CD4-positive, alpha-beta T cell (primary cell): ENCODE measurements around the gene GCN1. TPM values are rescaled to one million over a fixed set of nuclear protein-coding genes. Genes with fewer than 3 reads are reported as not detected.

Source experiments
- ATAC-seq: fragments of 200-7000 bp; cut with Tn5 transposase; one replicate; pipeline ENCODE4 v1.10.0; 2022; ENCODE audit warnings: mild to moderate bottlenecking; ENCODE audit not compliant: poor library complexity
- CTCF ChIA-PET: fragments of 350-600 bp; sonication (Branson Sonifier 250); formaldehyde crosslinking; loops from one replicate; lab custom pipeline; 2021; ENCODE audit warnings: antibody characterized with exemption, inconsistent platforms; lab: Charles Lee
- POLR2A ChIA-PET: fragments of 350-600 bp; sonication (Branson Sonifier 250); formaldehyde crosslinking; loops from one replicate; lab custom pipeline; 2021; ENCODE audit warnings: antibody characterized with exemption, inconsistent platforms; lab: Charles Lee
- DNase-seq, 14 experiments: peaks; one replicate each; pipeline ENCODE4 v3.0.0-alpha.2; 2013 to 2020; ENCODE audit warnings: mixed read lengths in 2 of 14
- H3K27ac ChIP-seq, 2 donors: one replicate each; pipeline versions ENCODE4 v1.5.1 to v1.7.0; 2013; ENCODE audit warnings: low read length in 2 of 2, low read depth in 1 of 2, mild to moderate bottlenecking in 1 of 2
- H3K27me3 ChIP-seq, 2 experiments: 1 replicate in 1 of 2; 2 replicates in 1 of 2; pipeline versions ENCODE4 v1.6.1 to v1.7.0; 2013; ENCODE audit warnings: low read length in 2 of 2, control low read depth in 1 of 2, mild to moderate bottlenecking in 1 of 2, moderate library complexity in 1 of 2; ENCODE audit not compliant: insufficient read depth in 2 of 2, control insufficient read depth in 1 of 2
- H3K36me3 ChIP-seq: one replicate; pipeline ENCODE4 v1.6.1; 2013; ENCODE audit warnings: low read length, control low read depth; ENCODE audit not compliant: insufficient read depth
- H3K4me1 ChIP-seq: one replicate; pipeline ENCODE4 v1.6.1; 2013; ENCODE audit warnings: low read length, control low read depth; ENCODE audit not compliant: insufficient read depth
- H3K4me3 ChIP-seq: one replicate; pipeline ENCODE4 v1.5.1; 2013; ENCODE audit warnings: mild to moderate bottlenecking, low read length, moderate library complexity
- H3K9me3 ChIP-seq, 2 experiments: 1 replicate in 1 of 2; 2 replicates in 1 of 2; pipeline versions ENCODE4 v1.6.1 to v1.7.0; 2013; ENCODE audit warnings: low read length in 2 of 2, mild to moderate bottlenecking in 2 of 2, control low read depth in 1 of 2, moderate library complexity in 1 of 2; ENCODE audit not compliant: control insufficient read depth in 1 of 2, insufficient read depth in 1 of 2
- H3K27ac Mint-ChIP-seq: one replicate; pipeline ENCODE4 v1.8.0; 2020; ENCODE audit warnings: mixed read lengths
- H3K27me3 Mint-ChIP-seq: one replicate; pipeline ENCODE4 v1.8.0; 2021; ENCODE audit warnings: mixed read lengths
- H3K36me3 Mint-ChIP-seq: one replicate; pipeline ENCODE4 v1.8.0; 2021; ENCODE audit warnings: low read depth, mixed read lengths
- H3K4me1 Mint-ChIP-seq: one replicate; pipeline ENCODE4 v1.8.0; 2021; ENCODE audit warnings: low read depth, mixed read lengths
- H3K4me3 Mint-ChIP-seq: one replicate; pipeline ENCODE4 v1.8.0; 2020; ENCODE audit warnings: mild to moderate bottlenecking, mixed read lengths
- H3K9me3 Mint-ChIP-seq: one replicate; pipeline ENCODE4 v1.8.0; 2020; ENCODE audit warnings: mixed read lengths
- CTCF ChIP-seq: fragments of 200-600 bp; IDR thresholded peaks from one replicate; pipeline ENCODE4 v1.8.0; 2022; ENCODE audit warnings: antibody characterized with exemption, mild to moderate bottlenecking
- intact Hi-C, 2 experiments: fragments of 100-400 bp; cut with DNase I in 1 of 2; cut with micrococcal nuclease in 1 of 2; formaldehyde crosslinking; loops; one replicate each; pipeline versions ENCODE4 v1.15.1 to v1.9.0; 2023 to 2025; cut with DNase I, micrococcal nuclease
- total RNA-seq, 174 experiments: library from RNA in 2 of 174; stranded (reverse) in 2 of 174; gene quantifications; one replicate each; pipeline ENCODE4 v1.2.3 and lab custom pipeline; 2021 to 2026

Gene GCN1
- total RNA-seq, 2 experiments from 2014 or later, result 121 to 128 TPM

GRCh38 chr12:120223458-120224303, 29.2 kb upstream of the GCN1 start:
- no peaks in the 10 kb centered on the region for H3K9me3 ChIP-seq
- H3K9me3 Mint-ChIP-seq, result no peaks in the 10 kb centered on the region
- intact Hi-C loops, result no loop called here
- H3K4me3 ChIP-seq, result no peak overlapping the region
- peaks cover 81% of the 10 kb centered on the region for H3K36me3 Mint-ChIP-seq
- peaks cover 85% of the 10 kb centered on the region for H3K36me3 ChIP-seq
- ATAC-seq, result no peak
- ChIA-PET CTCF (no interaction called here), POLR2A (interaction anchor here (1.2 to 9.5 kb wide), 2 partner anchors 22 to 68 kb away, joined by 6 to 76 read pairs; partner anchors contain the start of genes RNU4-2 and RPLP0)
- no peaks in the 10 kb centered on the region for H3K27me3 ChIP-seq
- H3K27ac ChIP-seq, result no peak overlapping the region
- DNase-seq, result no peak
- H3K27me3 Mint-ChIP-seq, result no peaks in the 10 kb centered on the region
- H3K4me1 ChIP-seq, result peaks cover 47% of the 10 kb centered on the region
- H3K27ac Mint-ChIP-seq, result no peak overlapping the region
- no peak for TF ChIP-seq CTCF
- peaks cover 43% of the 10 kb centered on the region for H3K4me1 Mint-ChIP-seq
- H3K4me3 Mint-ChIP-seq, result no peak overlapping the region

GRCh38 chr12:120222288-120222832, 27.8 kb upstream of the GCN1 start:
- Histone ChIP-seq H3K9me3 (no peaks in the 10 kb centered on the region), H3K27me3 (no peaks in the 10 kb centered on the region), H3K4me1 (peaks cover 34% of the 10 kb centered on the region), H3K27ac (no peak overlapping the region), H3K4me3 (no peak overlapping the region), H3K36me3 (peaks cover 90% of the 10 kb centered on the region)
- Mint-ChIP-seq H3K27ac (no peak overlapping the region), H3K4me1 (peaks cover 29% of the 10 kb centered on the region), H3K27me3 (no peaks in the 10 kb centered on the region), H3K9me3 (no peaks in the 10 kb centered on the region), H3K36me3 (peaks cover 85% of the 10 kb centered on the region), H3K4me3 (no peak overlapping the region)
- ATAC-seq, result no peak
- intact Hi-C loops, result no loop called here
- TF ChIP-seq CTCF, result no peak
- CTCF ChIA-PET, result no interaction called here
- POLR2A ChIA-PET, result interaction anchor here (1.4 to 1.8 kb wide), 2 partner anchors 21 to 69 kb away, joined by 8 to 9 read pairs; partner anchors contain the start of genes RNU4-2 and RPLP0
- no peak for DNase-seq

- Mint-ChIP-seq H3K4me1 (peaks cover 21% of the 10 kb centered on the region), H3K9me3 (no peaks in the 10 kb centered on the region), H3K27ac (no peak overlapping the region), H3K27me3 (no peaks in the 10 kb centered on the region), H3K36me3 (peaks cover 80% of the 10 kb centered on the region), H3K4me3 (no peak overlapping the region)
- Histone ChIP-seq H3K9me3 (no peaks in the 10 kb centered on the region), H3K27me3 (no peaks in the 10 kb centered on the region), H3K27ac (no peak overlapping the region), H3K36me3 (peaks cover 92% of the 10 kb centered on the region), H3K4me3 (no peak overlapping the region), H3K4me1 (peaks cover 28% of the 10 kb centered on the region)
- DNase-seq, result no peak
- no peak for ATAC-seq
- no peak for TF ChIP-seq CTCF
- ChIA-PET CTCF (interaction anchor here (1.0 to 1.3 kb wide), 2 partner anchors 15 to 44 kb away, joined by 3 read pairs; partner anchors contain the start of gene PXN), POLR2A (interaction anchor here (1.4 to 1.8 kb wide), 2 partner anchors 20 to 70 kb away, joined by 8 to 9 read pairs; partner anchors contain the start of genes RNU4-2 and RPLP0)
- intact Hi-C loops, result no loop called here
Observed at GRCh38 chr12:120221576-120221900, 27.0 kb upstream of the GCN1 start.
